ENCODE data around the gene RELB.

- TF ChIP-seq POLR2A (IDR thresholded peaks at IDR 0.05) (no peak), CTCF (IDR thresholded peaks at IDR 0.05 in 4 of 5, conservative IDR thresholded peaks at IDR 0.05 in 1 of 5) (peak; percentile 80 to 86 (median 84))
These were observed 58.1 kb downstream of the RELB start for GRCh38 chr19:45059258-45059965.

Data from gastrocnemius medialis (tissue), 4 donors.